CD4-positive, alpha-beta memory T cell (primary cell): Measurements from ENCODE around the gene KIF18B. TPM values are rescaled to one million over a fixed set of nuclear protein-coding genes. Genes with fewer than 3 reads are reported as not detected.

Experiments
- CTCF ChIA-PET: fragments of 350-600 bp; sonication (Branson Sonifier 250); formaldehyde crosslinking; loops from one replicate; lab custom pipeline; 2021; ENCODE audit warnings: inconsistent platforms; ENCODE audit not compliant: partially characterized antibody; lab: Charles Lee
- POLR2A ChIA-PET: fragments of 350-600 bp; sonication (Branson Sonifier 250); formaldehyde crosslinking; loops from one replicate; lab custom pipeline; 2021; ENCODE audit not compliant: partially characterized antibody; lab: Charles Lee
- DNase-seq, 5 donors: peaks; one replicate each; pipeline versions ENCODE4 v3.0.0 to v3.0.0-alpha.2; 2020 to 2022; ENCODE audit warnings: mixed read lengths in 1 of 5
- H3K27ac ChIP-seq: one replicate; pipeline ENCODE4 v1.7.0; 2013; ENCODE audit warnings: low read depth, low read length
- H3K27me3 ChIP-seq: 2 replicates; pipeline ENCODE4 v1.7.0; 2013; ENCODE audit warnings: mild to moderate bottlenecking, low read length, moderate library complexity; ENCODE audit not compliant: insufficient read depth
- H3K36me3 ChIP-seq: 2 replicates; pipeline ENCODE4 v1.7.0; 2013; ENCODE audit warnings: mild to moderate bottlenecking, low read length, moderate library complexity; ENCODE audit not compliant: insufficient read depth
- H3K4me1 ChIP-seq: 2 replicates; pipeline ENCODE4 v1.7.0; 2013; ENCODE audit warnings: mild to moderate bottlenecking, low read length, moderate library complexity; ENCODE audit not compliant: insufficient read depth
- H3K4me3 ChIP-seq, 2 donors: one replicate each; pipeline ENCODE4 v1.7.0; 2013; ENCODE audit warnings: low read length in 2 of 2, mild to moderate bottlenecking in 1 of 2
- H3K9me3 ChIP-seq, 2 donors: one replicate each; pipeline ENCODE4 v1.7.0; 2013; ENCODE audit warnings: low read length in 2 of 2, control low read depth in 1 of 2; ENCODE audit not compliant: control insufficient read depth in 1 of 2
- H3K27ac Mint-ChIP-seq, 7 donors: one replicate each; pipeline ENCODE4 v1.8.0; 2020 to 2021; ENCODE audit warnings: mixed read lengths in 7 of 7, mild to moderate bottlenecking in 6 of 7, inconsistent platforms in 3 of 7, moderate library complexity in 3 of 7
- H3K27me3 Mint-ChIP-seq, 2 donors: one replicate each; pipeline ENCODE4 v1.8.0; 2020 to 2021; ENCODE audit warnings: mixed read lengths in 2 of 2
- H3K36me3 Mint-ChIP-seq, 2 donors: one replicate each; pipeline ENCODE4 v1.8.0; 2020 to 2021; ENCODE audit warnings: mixed read lengths in 2 of 2, inconsistent platforms in 1 of 2, mild to moderate bottlenecking in 1 of 2
- H3K4me1 Mint-ChIP-seq, 4 donors: one replicate each; pipeline ENCODE4 v1.8.0; 2020 to 2021; ENCODE audit warnings: mixed read lengths in 4 of 4, mild to moderate bottlenecking in 1 of 4
- H3K4me3 Mint-ChIP-seq, 8 donors: one replicate each; pipeline ENCODE4 v1.8.0; 2020 to 2021; ENCODE audit warnings: mixed read lengths in 8 of 8, mild to moderate bottlenecking in 7 of 8, moderate library complexity in 6 of 8, inconsistent platforms in 3 of 8
- H3K9me3 Mint-ChIP-seq, 8 donors: one replicate each; pipeline ENCODE4 v1.8.0; 2020 to 2021; ENCODE audit warnings: mixed read lengths in 8 of 8, mild to moderate bottlenecking in 5 of 8, inconsistent platforms in 3 of 8, moderate library complexity in 1 of 8
- intact Hi-C: fragments of 100-400 bp; cut with micrococcal nuclease; formaldehyde crosslinking; loops from one replicate; pipeline ENCODE4 v1.15.1; 2023
- polyA plus RNA-seq, 2 donors: library from polyadenylated mRNA; unstranded; fragments of 300-500 nt; fragmentation: Illumina TruSeq; gene quantifications; one replicate each; pipeline ENCODE4 v1.2.3, GENCODE V29; 2021
- total RNA-seq, 2 experiments: library from RNA; stranded (reverse); gene quantifications; one replicate each; pipeline ENCODE4 v1.2.3, GENCODE V29; 2021

KIF18B gene
- total and polyA plus RNA-seq, 4 experiments from 2014 or later: not detected

DNA sequence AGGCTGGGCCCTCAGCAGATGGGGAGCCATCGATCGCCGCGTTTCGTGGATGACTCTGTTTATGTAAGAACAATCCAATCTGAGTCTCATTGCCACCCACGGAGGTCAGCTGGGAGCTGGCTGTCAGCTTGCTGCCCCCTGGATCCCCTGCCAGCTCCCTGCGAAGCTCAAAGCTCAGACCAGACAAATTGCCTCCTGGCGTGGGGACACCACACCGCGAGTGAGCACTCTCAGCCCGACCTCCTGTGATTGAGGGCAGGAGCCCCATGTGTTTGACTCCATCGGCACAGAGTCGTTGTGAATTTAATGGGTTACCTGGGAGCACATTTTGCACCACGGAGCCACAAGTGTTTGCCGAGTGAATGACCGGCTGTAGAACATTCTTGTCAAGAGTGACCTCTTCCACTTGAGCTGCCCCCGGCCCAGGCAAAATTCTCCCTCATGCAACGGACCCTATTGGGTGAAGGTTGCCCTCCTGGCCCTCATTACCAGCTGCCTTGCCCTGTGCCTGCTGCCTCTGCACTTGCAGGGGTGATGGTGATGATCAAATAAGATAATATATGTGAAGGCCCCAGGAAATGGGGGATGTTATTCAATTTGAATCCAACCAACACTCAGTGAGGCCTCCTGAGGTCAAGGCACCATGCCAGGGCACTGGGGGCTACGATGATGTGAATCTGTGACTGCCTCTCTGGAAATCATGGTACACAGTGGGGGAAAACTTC is 24.7 kb downstream of the KIF18B start:
- Mint-ChIP-seq H3K27me3 (peaks cover 4 to 6% of the 10 kb centered on the region in 2 donors), H3K27ac (no peak overlapping the region), H3K9me3 (no peaks in the 10 kb centered on the region), H3K4me3 (no peak overlapping the region), H3K36me3 (no peaks in the 10 kb centered on the region), H3K4me1 (peaks cover 0 to 3% (median 0%) of the 10 kb centered on the region in 4 donors)
- no peak overlapping the region for H3K27ac ChIP-seq
- no peaks in the 10 kb centered on the region for H3K27me3 ChIP-seq
- H3K4me1 ChIP-seq: no peaks in the 10 kb centered on the region
- intact Hi-C loops: no loop called here
- H3K9me3 ChIP-seq: no peaks in the 10 kb centered on the region
- POLR2A ChIA-PET: no interaction called here
- DNase-seq: no peak
- H3K36me3 ChIP-seq: no peaks in the 10 kb centered on the region
- H3K4me3 ChIP-seq: no peak overlapping the region
- CTCF ChIA-PET: interaction anchor here (1.5 to 6.7 kb wide), 2 partner anchors 98 to 275 kb away, joined by 7 to 76 read pairs; no protein-coding TSS in a partner anchor

DNA sequence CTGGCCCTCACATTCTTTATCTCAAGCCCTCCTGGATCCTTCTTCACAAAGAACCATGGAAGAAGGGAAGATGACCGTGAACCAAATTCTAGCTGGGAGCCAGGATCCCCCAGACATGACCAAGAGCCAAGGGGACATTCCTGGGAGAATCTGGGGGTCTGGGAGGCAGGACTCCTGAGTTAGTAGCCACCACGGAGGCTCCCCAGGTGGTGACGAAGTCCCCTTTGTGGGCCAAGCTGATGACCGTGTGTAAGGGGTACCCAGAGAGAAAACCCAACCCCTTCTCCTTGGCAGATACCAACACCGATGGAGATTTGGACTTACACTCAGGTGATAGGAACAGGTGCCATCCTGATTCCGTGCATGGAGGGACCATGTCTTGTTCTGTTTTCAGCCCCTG is 25.4 kb downstream of the KIF18B start:
- Mint-ChIP-seq H3K9me3 (no peaks in the 10 kb centered on the region), H3K27me3 (peaks cover 4 to 6% of the 10 kb centered on the region in 2 donors), H3K4me1 (peaks cover 0 to 3% (median 0%) of the 10 kb centered on the region in 4 donors), H3K27ac (no peak overlapping the region), H3K36me3 (no peaks in the 10 kb centered on the region), H3K4me3 (no peak overlapping the region)
- Histone ChIP-seq H3K9me3 (no peaks in the 10 kb centered on the region), H3K36me3 (no peaks in the 10 kb centered on the region), H3K27ac (no peak overlapping the region), H3K27me3 (no peaks in the 10 kb centered on the region), H3K4me3 (no peak overlapping the region), H3K4me1 (no peaks in the 10 kb centered on the region)
- CTCF ChIA-PET: interaction anchor here (6.7 kb wide), 1 partner anchor 99 kb away, joined by 76 read pairs; no protein-coding TSS in a partner anchor
- no peak for DNase-seq
- intact Hi-C loops: no loop called here
- POLR2A ChIA-PET: no interaction called here

DNA sequence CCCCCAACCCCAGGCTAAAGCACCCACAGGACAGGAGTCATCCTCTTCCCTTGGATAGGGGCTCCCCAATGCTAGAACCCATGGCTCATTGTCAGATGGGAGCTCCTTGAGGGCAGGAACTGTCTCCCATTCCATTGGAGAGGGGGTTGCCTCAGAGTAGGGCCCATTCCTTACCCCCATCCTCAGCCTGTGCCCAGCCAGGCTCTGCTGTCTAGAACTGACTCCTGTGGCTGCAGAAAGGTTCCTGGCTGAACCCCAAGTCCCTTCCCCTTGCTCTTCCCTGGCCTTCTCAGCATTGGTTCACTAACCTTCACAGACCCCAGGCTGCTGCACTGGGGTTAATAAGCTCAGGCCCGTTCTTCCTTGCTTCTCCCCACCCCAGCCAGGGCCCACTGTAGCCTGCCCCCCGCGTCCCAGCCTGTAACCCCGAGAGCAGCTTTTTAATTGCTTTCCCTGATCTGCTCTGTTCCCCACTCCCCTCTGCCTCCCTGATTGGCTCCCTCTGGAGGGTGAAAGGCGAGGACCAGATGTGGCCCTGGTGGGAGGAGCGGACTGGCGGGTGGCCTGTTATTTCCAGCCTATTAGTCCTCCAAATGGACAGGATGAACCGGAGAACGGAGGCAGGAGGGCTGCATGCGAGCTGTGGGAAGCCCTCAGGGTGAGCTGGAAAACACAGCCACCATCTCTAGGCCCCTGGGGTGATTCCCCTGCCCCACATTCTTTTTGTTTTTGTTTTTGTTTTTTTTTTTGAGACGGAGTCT is 26.3 kb downstream of the KIF18B start:
- H3K27ac ChIP-seq: no peak overlapping the region
- no peaks in the 10 kb centered on the region for H3K36me3 ChIP-seq
- H3K4me3 ChIP-seq: no peak overlapping the region
- POLR2A ChIA-PET: interaction anchor here (1.7 kb wide), 1 partner anchor 99 kb away, joined by 6 read pairs; no protein-coding TSS in a partner anchor
- Mint-ChIP-seq H3K4me1 (peaks cover 0 to 3% (median 0%) of the 10 kb centered on the region in 4 donors), H3K27me3 (peaks cover 4 to 6% of the 10 kb centered on the region in 2 donors), H3K9me3 (no peaks in the 10 kb centered on the region), H3K36me3 (no peaks in the 10 kb centered on the region), H3K4me3 (no peak overlapping the region), H3K27ac (no peak overlapping the region)
- H3K27me3 ChIP-seq: no peaks in the 10 kb centered on the region
- DNase-seq: no peak
- intact Hi-C loops: loop anchor here (2.0 kb wide), 1 partner anchor 277 kb away; no protein-coding TSS in a partner anchor
- no peaks in the 10 kb centered on the region for H3K4me1 ChIP-seq
- CTCF ChIA-PET: interaction anchor here (0.9 to 6.7 kb wide), 8 partner anchors 10 to 276 kb away, joined by 3 to 76 read pairs (median 4); no protein-coding TSS in a partner anchor
- H3K9me3 ChIP-seq: no peaks in the 10 kb centered on the region

DNA sequence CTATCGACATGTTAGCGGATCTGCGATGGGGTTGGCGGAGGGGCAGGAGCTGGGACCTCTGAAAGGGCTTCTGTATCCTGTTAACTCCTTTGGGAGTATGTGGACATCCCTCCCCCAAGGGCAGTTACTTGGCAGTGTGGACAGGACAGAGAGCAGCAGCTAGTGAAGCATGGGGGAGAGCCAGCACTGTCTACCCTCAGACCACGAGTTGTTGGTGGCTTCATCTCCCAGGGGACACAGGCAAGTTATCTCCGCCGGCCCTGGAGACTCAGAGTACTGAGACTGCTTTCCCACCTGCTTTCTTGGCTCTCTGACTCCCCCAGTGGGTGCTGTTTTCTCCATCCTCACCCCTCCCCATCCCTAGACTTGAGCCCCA is 27.0 kb downstream of the KIF18B start:
- intact Hi-C loops: loop anchor here (1.0 to 2.0 kb wide), 3 partner anchors 102 to 278 kb away; no protein-coding TSS in a partner anchor
- no peaks in the 10 kb centered on the region for H3K36me3 ChIP-seq
- CTCF ChIA-PET: interaction anchor here (0.8 to 6.7 kb wide), 11 partner anchors 10 to 465 kb away, joined by 3 to 76 read pairs (median 4); partner anchors contain the start of gene ACBD4
- no peaks in the 10 kb centered on the region for H3K4me1 ChIP-seq
- Mint-ChIP-seq H3K4me3 (no peak overlapping the region), H3K27me3 (peaks cover 4 to 6% of the 10 kb centered on the region in 2 donors), H3K36me3 (no peaks in the 10 kb centered on the region), H3K27ac (no peak overlapping the region), H3K4me1 (peaks cover 0 to 3% (median 0%) of the 10 kb centered on the region in 4 donors), H3K9me3 (no peaks in the 10 kb centered on the region)
- no peaks in the 10 kb centered on the region for H3K9me3 ChIP-seq
- no peak overlapping the region for H3K27ac ChIP-seq
- no peaks in the 10 kb centered on the region for H3K27me3 ChIP-seq
- no peak for DNase-seq
- H3K4me3 ChIP-seq: no peak overlapping the region
- POLR2A ChIA-PET: interaction anchor here (0.6 to 1.7 kb wide), 3 partner anchors 99 to 189 kb away, joined by 3 to 6 read pairs (median 3); no protein-coding TSS in a partner anchor

DNA sequence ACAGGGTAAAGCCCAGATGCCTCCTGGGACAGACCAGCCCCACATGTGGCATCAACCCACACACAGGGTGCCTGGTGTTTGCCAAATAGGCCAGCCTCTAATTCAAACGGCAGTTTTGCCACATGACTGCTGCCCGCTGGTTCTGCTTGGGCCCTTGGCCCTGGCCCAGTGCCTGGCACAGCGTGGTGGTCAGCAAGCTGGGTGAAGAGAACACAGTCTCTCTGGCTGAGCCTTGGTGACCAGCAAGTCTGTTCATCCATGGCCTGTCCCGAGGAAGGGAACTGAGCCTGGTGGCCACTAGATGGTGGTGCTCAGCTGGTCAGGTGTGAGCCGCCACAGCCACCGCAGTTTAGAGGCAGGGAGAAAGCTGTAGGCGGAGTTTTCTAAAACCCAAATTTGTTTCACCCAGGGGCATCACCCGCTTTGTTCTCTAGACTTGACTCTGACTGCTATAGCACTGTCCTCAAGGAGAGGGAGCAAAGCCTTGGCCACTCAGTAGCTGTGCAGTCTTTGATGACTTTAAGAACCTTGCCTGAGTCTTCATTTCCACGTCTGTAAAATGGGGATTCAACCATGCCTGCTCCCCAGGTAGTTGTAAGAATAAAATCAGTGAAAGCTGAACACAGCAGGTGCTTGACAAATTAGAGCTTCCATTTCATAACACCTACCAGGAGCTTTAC is 27.5 kb downstream of the KIF18B start:
- no peak overlapping the region for H3K4me3 Mint-ChIP-seq
- ChIA-PET POLR2A (interaction anchor here (0.6 to 1.7 kb wide), 3 partner anchors 100 to 190 kb away, joined by 3 to 6 read pairs (median 3); no protein-coding TSS in a partner anchor), CTCF (interaction anchor here (0.6 to 6.7 kb wide), 11 partner anchors 9 to 466 kb away, joined by 3 to 76 read pairs (median 4); partner anchors contain the start of gene ACBD4)
- H3K36me3 Mint-ChIP-seq: no peaks in the 10 kb centered on the region
- peaks cover 4 to 6% of the 10 kb centered on the region in 2 donors for H3K27me3 Mint-ChIP-seq
- H3K4me1 Mint-ChIP-seq: peaks cover 0 to 3% (median 0%) of the 10 kb centered on the region in 4 donors
- intact Hi-C loops: loop anchor here (1.0 to 2.0 kb wide), 3 partner anchors 102 to 279 kb away; no protein-coding TSS in a partner anchor
- Histone ChIP-seq H3K4me3 (no peak overlapping the region), H3K9me3 (no peaks in the 10 kb centered on the region), H3K27me3 (no peaks in the 10 kb centered on the region), H3K36me3 (no peaks in the 10 kb centered on the region), H3K27ac (no peak overlapping the region), H3K4me1 (no peaks in the 10 kb centered on the region)
- no peak overlapping the region for H3K27ac Mint-ChIP-seq
- no peaks in the 10 kb centered on the region for H3K9me3 Mint-ChIP-seq
- DNase-seq: peak in 4 of 5 donors; percentile 45 to 50 (median 48)

DNA sequence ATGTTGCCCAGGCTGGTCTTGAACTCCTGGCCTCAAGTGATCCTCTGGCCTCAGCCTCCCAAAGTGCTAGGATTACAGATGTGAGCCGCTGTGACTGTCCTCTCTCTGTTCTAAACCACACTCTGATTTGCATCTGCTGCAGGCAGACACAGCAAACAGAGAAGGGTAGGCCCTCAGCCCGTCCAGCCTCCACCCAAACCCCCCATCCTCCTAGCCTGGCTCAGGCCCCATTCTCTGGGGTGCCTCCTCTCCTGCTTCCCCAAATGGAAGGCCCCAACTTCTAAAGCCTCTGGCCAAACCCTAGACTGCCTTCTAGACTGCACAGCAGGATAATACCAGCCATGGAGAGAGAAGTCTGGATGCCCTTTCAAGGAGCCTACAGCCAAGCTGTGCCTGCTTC is 28.2 kb downstream of the KIF18B start:
- no peaks in the 10 kb centered on the region for H3K9me3 Mint-ChIP-seq
- CTCF ChIA-PET: interaction anchor here (0.6 to 6.7 kb wide), 5 partner anchors 8 to 216 kb away, joined by 3 to 76 read pairs (median 5); partner anchors contain the start of gene ACBD4

More for the DNA sequence above, 28.2 kb downstream of the KIF18B start:
- Mint-ChIP-seq H3K27me3 (peaks cover 5 to 6% of the 10 kb centered on the region in 2 donors), H3K4me1 (peaks cover 0 to 3% (median 0%) of the 10 kb centered on the region in 4 donors), H3K4me3 (no peak overlapping the region), H3K27ac (no peak overlapping the region), H3K36me3 (no peaks in the 10 kb centered on the region)
- Histone ChIP-seq H3K36me3 (no peaks in the 10 kb centered on the region), H3K27ac (no peak overlapping the region), H3K9me3 (no peaks in the 10 kb centered on the region), H3K27me3 (no peaks in the 10 kb centered on the region), H3K4me3 (no peak overlapping the region), H3K4me1 (no peaks in the 10 kb centered on the region)
- POLR2A ChIA-PET: interaction anchor here (1.7 kb wide), 1 partner anchor 101 kb away, joined by 6 read pairs; no protein-coding TSS in a partner anchor
- intact Hi-C loops: no loop called here
- no peak for DNase-seq
